ENCODE results near the gene PACSIN1. TPM values are rescaled to one million over a fixed set of nuclear protein-coding genes. Genes with fewer than 3 reads are reported as not detected.
A peak's percentile ranks its signal among the peaks of the same experiment; 100 is the strongest.

Gene PACSIN1
- polyA plus RNA-seq, 3 donors from 2014 or later = 2.9 to 10.3 (median 3.3) TPM

DNA sequence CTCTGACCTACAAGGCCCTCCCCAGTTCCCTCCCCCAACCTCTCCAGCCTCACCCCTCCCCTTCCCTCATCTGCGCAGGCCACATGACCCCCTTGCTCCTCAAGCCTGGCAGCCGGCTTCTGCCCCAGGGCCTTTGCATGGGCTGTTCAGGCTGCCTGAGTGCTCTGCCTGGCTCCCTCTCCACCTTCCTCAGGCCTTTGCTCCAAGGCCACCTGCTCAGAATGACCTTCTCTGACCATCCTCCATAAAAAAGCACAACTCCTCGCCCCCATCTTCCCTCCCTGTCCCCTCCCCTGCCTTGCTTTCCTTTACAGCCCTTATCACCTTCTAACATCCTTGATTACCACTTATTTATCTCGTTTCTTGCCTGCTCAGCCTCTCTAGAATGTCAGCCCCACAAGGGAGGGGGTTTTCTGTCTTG lies 51.6 kb downstream of the PACSIN1 start:
- H3K27me3 Mint-ChIP-seq (ENCODE audit: low read depth in 3 of 3) = peaks cover 1 to 4% (median 2%) of the 10 kb centered on the region in 3 donors
- H3K4me1 Mint-ChIP-seq = peaks cover 0 to 5% of the 10 kb centered on the region in 2 donors
- H3K36me3 Mint-ChIP-seq = no peaks in the 10 kb centered on the region
- no peak overlapping the region for H3K4me3 Mint-ChIP-seq
- H3K9me3 Mint-ChIP-seq = peaks cover 0 to 2% (median 0%) of the 10 kb centered on the region in 6 donors
- no peak for DNase-seq
- H3K27ac Mint-ChIP-seq = peak overlapping the region in 1 of 6 donors; percentile 25

DNA sequence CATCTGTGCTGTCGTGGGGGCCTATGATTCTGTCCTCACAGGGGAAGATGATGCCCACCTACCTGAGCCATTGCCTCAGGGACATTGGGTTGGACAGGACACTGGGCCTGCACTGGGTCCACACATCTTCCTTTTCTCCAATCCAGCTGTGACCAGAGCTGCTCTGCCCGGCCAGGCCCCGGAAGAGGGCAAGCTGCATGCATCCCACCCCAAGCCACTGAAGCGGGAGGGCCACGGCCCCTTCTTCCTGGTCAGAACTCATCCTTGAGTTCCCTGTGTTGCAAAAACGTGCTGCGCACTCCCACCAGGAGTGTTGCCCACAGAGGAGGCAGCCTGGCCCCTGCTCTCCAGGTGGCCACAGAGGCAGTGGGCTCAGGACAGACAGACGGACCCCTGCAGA lies 52.1 kb downstream of the PACSIN1 start:
- Mint-ChIP-seq H3K4me3 (no peak overlapping the region), H3K4me1 (peaks cover 2 to 8% of the 10 kb centered on the region in 2 donors), H3K36me3 (no peaks in the 10 kb centered on the region), H3K27ac (no peak overlapping the region), H3K27me3 (ENCODE audit: low read depth in 3 of 3) (peaks cover 1 to 4% (median 2%) of the 10 kb centered on the region in 3 donors), H3K9me3 (peaks cover 0 to 2% (median 0%) of the 10 kb centered on the region in 6 donors)
- DNase-seq = no peak

DNA sequence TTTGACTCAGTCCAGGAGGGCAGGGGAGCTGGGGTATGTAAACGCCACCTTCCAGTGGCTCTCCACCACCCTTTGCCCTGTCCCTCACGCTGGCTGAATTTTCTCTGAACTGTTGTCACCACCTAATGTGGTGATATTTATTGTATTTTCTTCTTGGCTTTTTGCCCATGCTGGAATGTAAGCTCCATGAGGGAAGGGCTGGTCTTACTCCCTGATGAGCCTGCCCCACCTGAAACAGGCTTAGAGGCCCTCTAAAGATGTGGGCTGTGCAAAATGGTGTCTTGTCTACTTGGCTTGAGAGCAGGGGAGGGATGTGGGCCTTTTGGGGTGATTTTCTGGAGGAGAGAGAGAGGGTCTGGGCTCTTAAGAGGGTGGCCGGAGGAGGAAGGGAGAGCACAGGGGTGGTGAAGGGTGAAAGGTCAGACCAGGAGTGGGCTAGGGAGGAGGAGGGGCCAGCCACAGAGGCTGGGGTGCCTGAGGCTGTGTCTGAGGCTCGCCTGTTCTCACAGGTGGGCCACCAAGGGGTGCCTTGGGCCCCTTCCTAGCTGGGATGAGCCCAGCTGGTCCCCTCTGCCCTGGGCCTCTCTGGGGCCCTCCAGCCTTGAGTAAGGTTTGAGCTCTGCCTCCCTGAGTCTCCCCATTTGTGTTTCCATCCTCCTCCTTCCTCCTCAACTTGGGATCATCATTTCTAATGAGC lies 52.9 kb downstream of the PACSIN1 start:
- Mint-ChIP-seq H3K4me3 (no peak overlapping the region), H3K9me3 (peaks cover 0 to 2% (median 0%) of the 10 kb centered on the region in 6 donors), H3K27ac (peak overlapping the region in 1 of 6 donors; percentile 43), H3K4me1 (peaks cover 10 to 16% of the 10 kb centered on the region in 2 donors), H3K36me3 (no peaks in the 10 kb centered on the region), H3K27me3 (ENCODE audit: low read depth in 3 of 3) (peaks cover 2 to 4% (median 3%) of the 10 kb centered on the region in 3 donors)
- no peak for DNase-seq

GRCh38 chr6:34519971-34520644 lies 54.2 kb downstream of the PACSIN1 start:
- peaks cover 10 to 29% of the 10 kb centered on the region in 2 donors for H3K4me1 Mint-ChIP-seq

DNA sequence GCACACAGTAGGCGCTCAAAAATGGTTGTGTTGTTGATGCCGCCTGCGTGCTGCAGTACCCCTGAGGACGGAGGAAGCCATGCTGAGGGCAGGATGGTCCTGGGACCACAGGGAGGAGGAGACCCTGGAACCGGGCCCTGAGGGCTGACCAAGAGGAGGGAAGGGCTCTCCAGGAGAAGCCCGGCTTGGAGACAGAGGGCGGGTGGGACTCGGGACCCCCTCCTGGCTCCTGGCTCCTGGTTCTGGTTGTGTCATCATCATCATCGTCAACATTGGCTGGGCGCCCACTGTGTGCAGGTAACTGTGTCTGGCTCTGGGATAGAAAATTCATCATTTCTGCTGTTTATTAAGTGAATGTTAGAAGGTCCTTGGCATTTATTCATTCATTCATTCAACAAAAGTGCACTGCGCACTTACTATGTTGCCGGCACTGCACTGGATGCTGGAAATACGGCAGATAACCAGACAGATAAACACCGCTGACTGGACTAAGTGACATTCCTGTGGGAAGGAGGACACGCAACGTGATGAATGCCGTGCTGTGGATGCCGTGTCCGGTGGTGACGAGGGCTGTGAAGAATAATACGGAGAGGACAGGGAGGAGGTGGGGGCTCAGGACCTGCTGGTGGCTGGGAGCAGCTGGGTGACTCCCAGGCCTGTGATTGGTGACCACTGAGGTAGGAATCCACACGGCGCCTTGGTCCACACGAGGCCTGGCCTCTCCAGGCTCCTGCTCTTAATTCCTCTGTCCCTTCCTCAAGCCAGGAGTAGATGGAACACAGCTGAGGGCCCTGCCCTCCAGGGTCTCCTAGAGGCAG lies 55.0 kb downstream of the PACSIN1 start:
- Mint-ChIP-seq H3K4me1 (peaks cover 10 to 29% of the 10 kb centered on the region in 2 donors), H3K9me3 (no peaks in the 10 kb centered on the region), H3K36me3 (no peaks in the 10 kb centered on the region), H3K27me3 (ENCODE audit: low read depth in 3 of 3) (peaks cover 0 to 2% (median 0%) of the 10 kb centered on the region in 3 donors), H3K4me3 (no peak overlapping the region), H3K27ac (peak overlapping the region in 1 of 6 donors; percentile 18)
- DNase-seq = no peak

More at GRCh38 chr6:34519971-34520644, 54.2 kb downstream of the PACSIN1 start:
- no peak for DNase-seq
- Mint-ChIP-seq H3K27ac (no peak overlapping the region), H3K4me3 (no peak overlapping the region), H3K27me3 (ENCODE audit: low read depth in 3 of 3) (peaks cover 0 to 2% (median 0%) of the 10 kb centered on the region in 3 donors), H3K9me3 (no peaks in the 10 kb centered on the region), H3K36me3 (no peaks in the 10 kb centered on the region)

DNA sequence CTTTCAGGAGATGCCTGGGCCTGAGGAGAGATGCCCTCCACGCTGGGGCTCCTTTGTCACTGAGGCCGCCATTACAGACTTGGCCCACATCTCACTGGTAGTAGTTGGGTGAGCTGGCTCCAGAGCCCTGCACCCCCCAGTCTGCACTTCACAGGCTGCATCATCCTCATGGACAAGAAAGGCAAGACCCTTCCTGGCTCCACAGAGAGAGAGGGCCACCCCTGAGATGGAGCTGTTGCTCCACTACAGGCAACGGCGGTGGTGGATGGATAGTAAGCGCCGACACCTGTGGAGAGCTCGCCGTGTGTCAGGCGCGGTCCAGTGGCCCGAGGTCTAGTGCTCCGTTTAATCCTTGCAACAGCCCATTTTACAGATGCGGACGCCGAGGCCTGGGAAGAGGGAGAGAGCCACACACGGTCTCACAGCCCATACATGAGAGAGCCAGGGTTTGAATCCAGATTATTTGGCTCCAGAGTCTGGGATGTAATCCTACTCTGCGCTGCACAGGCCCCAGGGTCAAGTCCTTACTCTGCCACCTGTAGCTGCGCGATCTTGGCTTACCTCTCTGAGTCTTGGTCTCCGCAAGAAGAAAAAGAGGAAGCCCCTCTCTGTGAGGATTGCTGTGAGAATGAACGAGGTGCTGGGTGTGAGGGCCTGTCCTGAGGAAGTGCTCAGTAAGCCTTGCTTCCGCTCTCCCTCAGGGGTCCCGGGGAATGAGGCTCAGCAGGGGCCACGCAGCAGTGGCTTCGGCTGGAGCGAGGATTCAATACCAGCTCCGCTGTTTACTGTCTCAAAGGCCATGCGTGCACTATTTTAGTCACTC lies 55.8 kb downstream of the PACSIN1 start:
- Mint-ChIP-seq H3K4me3 (no peak overlapping the region), H3K4me1 (peaks cover 10 to 29% of the 10 kb centered on the region in 2 donors), H3K9me3 (no peaks in the 10 kb centered on the region), H3K36me3 (no peaks in the 10 kb centered on the region), H3K27me3 (ENCODE audit: low read depth in 3 of 3) (peaks cover 0 to 2% (median 0%) of the 10 kb centered on the region in 3 donors), H3K27ac (peak overlapping the region in 1 of 6 donors; percentile 24)
- no peak for DNase-seq

- no peaks in the 10 kb centered on the region for H3K36me3 Mint-ChIP-seq
- peaks cover 0 to 2% (median 0%) of the 10 kb centered on the region in 3 donors for H3K27me3 Mint-ChIP-seq (ENCODE audit: low read depth in 3 of 3)
- no peak for DNase-seq
- peak overlapping the region in 2 of 6 donors; percentile 51 to 85 for H3K27ac Mint-ChIP-seq
- H3K4me1 Mint-ChIP-seq = peaks cover 17 to 36% of the 10 kb centered on the region in 2 donors
- H3K9me3 Mint-ChIP-seq = no peaks in the 10 kb centered on the region
- peak overlapping the region in 1 of 5 donors; percentile 57 for H3K4me3 Mint-ChIP-seq
Measured at GRCh38 chr6:34522761-34523160, 56.9 kb downstream of the PACSIN1 start.

DNA sequence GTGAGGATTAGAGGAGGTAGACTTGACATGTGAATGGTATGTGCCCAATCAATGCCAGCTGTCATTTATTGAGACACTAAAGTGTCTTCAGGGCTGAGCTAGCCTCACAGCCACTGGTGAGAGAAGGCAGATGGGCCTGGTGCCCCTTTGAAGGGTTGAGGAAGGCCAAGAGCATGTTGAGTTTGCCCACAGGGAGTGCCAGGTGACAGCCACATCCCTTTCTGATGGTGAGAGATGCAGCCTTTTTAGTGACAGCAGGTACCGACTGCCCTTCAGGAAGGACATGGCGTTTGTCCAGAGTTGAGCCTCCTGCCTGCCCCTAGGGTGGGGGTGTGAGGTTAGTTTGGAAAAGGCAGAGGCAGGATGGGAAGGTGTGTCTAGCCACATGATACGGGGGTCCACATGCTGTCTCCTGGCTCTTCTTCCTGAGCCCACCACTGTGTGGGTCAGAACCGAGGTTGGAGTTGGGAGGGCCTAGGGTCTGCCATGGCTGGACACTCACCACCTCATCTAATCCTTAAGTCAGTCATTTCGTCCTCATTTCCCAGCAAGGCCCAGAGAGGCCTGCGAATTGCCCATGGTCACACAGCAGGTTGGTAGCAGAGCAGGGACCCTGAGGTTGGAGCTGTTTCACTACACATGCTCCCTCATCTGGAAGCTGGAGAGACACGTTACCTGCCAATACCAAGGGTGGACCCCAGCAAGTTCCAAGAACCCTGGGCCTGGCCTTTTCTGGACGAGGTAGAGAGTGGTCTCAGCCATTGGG lies 57.7 kb downstream of the PACSIN1 start:
- Mint-ChIP-seq H3K4me3 (peak overlapping the region in 4 of 5 donors; percentile 10 to 57 (median 33)), H3K36me3 (no peaks in the 10 kb centered on the region), H3K9me3 (no peaks in the 10 kb centered on the region), H3K27me3 (ENCODE audit: low read depth in 3 of 3) (peaks cover 0 to 2% (median 2%) of the 10 kb centered on the region in 3 donors), H3K4me1 (peaks cover 17 to 38% of the 10 kb centered on the region in 2 donors), H3K27ac (peak overlapping the region in 5 of 6 donors; percentile 19 to 85 (median 65))
- DNase-seq = peak; percentile 40 to 55 (median 44)

DNA sequence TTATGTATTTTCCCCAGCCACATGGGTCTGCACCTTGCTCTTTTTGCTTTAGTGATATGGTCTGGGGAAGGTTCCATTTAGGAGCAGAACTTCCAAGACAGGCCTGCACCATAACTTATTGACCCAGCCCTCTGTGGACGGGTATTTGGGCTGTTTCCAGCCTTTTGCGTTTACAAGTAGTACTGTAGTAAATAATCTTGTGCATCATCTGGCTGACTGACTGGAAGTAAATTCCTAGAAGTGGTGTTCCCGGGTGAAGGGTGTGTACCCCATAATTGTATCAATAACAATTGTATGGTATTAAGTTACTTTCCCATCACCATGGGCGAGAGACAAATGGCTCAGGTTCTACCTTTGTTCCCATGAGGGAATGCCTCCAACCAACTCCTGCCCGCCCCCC lies 58.6 kb downstream of the PACSIN1 start:
- Mint-ChIP-seq H3K36me3 (no peaks in the 10 kb centered on the region), H3K4me3 (no peak overlapping the region), H3K9me3 (no peaks in the 10 kb centered on the region), H3K27ac (peak overlapping the region in 2 of 6 donors; percentile 28 to 55), H3K27me3 (ENCODE audit: low read depth in 3 of 3) (peaks cover 0 to 2% (median 2%) of the 10 kb centered on the region in 3 donors), H3K4me1 (peaks cover 17 to 38% of the 10 kb centered on the region in 2 donors)
- DNase-seq = no peak

GRCh38 chr6:34524971-34525370 lies 59.1 kb downstream of the PACSIN1 start:
- no peak for DNase-seq
- Mint-ChIP-seq H3K9me3 (no peaks in the 10 kb centered on the region), H3K27me3 (ENCODE audit: low read depth in 3 of 3) (peaks cover 0 to 2% (median 2%) of the 10 kb centered on the region in 3 donors), H3K4me3 (no peak overlapping the region), H3K4me1 (peaks cover 17 to 38% of the 10 kb centered on the region in 2 donors), H3K27ac (peak overlapping the region in 2 of 6 donors; percentile 28), H3K36me3 (no peaks in the 10 kb centered on the region)

DNA sequence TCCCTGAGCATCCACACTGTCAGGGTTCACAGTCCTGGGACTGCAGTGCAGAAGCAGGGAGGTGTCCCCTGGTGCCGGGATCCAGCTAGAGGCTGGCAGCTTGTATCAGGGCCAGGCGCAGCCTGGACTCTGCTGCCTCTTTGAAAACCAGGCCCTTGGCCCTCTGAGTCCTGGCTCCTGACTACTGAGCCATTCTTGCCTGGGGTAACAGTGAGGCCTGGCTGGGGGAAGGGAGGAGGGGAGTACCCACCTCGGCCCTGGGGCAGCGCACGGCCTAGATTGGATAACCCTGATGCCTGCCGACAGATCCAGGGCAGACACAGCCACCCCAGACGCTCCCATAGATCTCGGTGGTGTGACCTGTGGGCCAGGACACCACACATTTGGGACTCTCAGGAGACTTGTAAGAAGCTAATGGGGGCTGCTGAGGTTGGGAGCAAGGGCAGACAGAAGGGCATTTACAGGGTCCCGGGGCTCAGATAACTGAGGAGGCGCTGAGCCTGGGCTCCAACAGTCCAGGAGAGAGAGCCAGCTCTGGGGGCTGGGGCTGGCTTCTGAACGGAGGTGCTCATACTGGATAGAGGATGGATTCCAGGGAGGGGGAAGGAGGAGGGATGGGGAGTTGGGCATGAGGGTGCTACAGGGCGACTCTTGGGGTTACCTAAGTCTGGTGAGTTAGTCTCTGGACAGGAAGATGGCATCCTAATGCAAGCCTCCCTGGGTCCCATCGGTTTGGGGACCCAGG lies 59.7 kb downstream of the PACSIN1 start:
- Mint-ChIP-seq H3K27ac (peak overlapping the region in 2 of 6 donors; percentile 29 to 55), H3K4me1 (peaks cover 17 to 38% of the 10 kb centered on the region in 2 donors), H3K36me3 (no peaks in the 10 kb centered on the region), H3K27me3 (ENCODE audit: low read depth in 3 of 3) (peaks cover 0 to 2% (median 2%) of the 10 kb centered on the region in 3 donors), H3K9me3 (no peaks in the 10 kb centered on the region), H3K4me3 (no peak overlapping the region)
- DNase-seq = no peak
